NT2/D1 (cell line): ENCODE measurements around the gene LARGE1.

Source experiments
- SUZ12 ChIP-seq: IDR thresholded peaks from 2 replicates; pipeline ENCODE4 v1.6.1; 2011; ENCODE audit not compliant: insufficient read length, insufficient read depth; ENCODE audit errors: extremely low read depth
- ZNF274 ChIP-seq: IDR thresholded peaks from 2 replicates; pipeline ENCODE4 v1.6.1; 2011; ENCODE audit warnings: mild to moderate bottlenecking, low read depth, low read length

DNA sequence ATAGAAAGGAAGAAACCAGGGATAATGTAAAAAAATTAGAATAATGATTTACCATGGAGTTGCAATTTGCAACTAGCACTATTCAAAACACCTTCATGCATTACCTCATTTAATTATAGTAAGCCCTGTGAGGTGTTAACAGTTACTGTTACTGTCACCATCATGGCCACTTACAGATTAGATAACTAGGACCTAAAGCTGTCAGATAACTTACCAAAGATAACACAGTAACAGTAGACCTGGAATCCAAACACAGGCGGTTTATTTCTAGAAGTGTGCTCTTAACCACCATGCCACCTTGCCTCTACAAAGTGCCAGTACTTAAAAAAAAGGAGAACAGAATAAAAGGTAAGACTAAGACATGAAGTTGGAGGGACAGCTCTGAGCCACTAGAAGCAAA is 11.1 kb upstream of the LARGE1 start:
- TF ChIP-seq SUZ12 (no peak), ZNF274 (no peak)
